ENCODE results near the gene NRXN3.

NRXN3 gene

GRCh38 chr14:79287976-79288375 is 1117.8 kb downstream of the NRXN3 start:
- in situ Hi-C loops (cut with MboI; ENCODE audit: low pct_unique_long_range_greater_than_20kb, low sequenced_read_pairs): no loop called here

GRCh38 chr14:79293482-79294177 is 1123.5 kb downstream of the NRXN3 start:
- DNase-seq: no peak
- in situ Hi-C loops (cut with MboI; ENCODE audit: low pct_unique_long_range_greater_than_20kb, low sequenced_read_pairs): no loop called here

More at GRCh38 chr14:79287976-79288375, 1117.8 kb downstream of the NRXN3 start:
- DNase-seq: no peak

- no peak for DNase-seq
- in situ Hi-C loops (cut with MboI; ENCODE audit: low pct_unique_long_range_greater_than_20kb, low sequenced_read_pairs): no loop called here
These were observed 1124.3 kb downstream of the NRXN3 start for GRCh38 chr14:79294499-79294898.

- in situ Hi-C loops (cut with MboI; ENCODE audit: low pct_unique_long_range_greater_than_20kb, low sequenced_read_pairs): no loop called here
- no peak for DNase-seq
These were observed 1125.2 kb downstream of the NRXN3 start for GRCh38 chr14:79295385-79295784.

DNA sequence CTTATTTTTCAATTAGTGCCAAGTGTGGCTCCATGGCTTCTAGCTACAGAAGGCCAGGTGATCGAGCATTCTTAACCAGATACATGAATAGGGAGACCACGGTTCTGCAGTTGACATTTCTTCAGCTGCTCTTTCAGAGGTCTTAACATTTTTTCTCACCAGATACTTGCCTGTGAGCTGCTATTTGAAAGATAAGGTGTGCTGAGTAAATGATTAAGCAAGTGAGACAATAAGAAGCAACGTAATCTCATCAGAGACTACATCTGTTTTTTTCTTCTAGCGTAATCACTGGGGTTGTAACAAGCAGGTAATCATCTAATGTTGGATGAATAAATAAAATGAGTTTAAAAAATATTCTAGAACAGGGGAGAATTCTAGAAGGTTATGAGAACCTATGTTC is 1128.2 kb downstream of the NRXN3 start:
- in situ Hi-C loops (cut with MboI; ENCODE audit: low pct_unique_long_range_greater_than_20kb, low sequenced_read_pairs): no loop called here
- DNase-seq: no peak

- DNase-seq: no peak
- in situ Hi-C loops (cut with MboI; ENCODE audit: low pct_unique_long_range_greater_than_20kb, low sequenced_read_pairs): no loop called here
These were observed 1129.0 kb downstream of the NRXN3 start for GRCh38 chr14:79299162-79299561.

- DNase-seq: no peak
- in situ Hi-C loops (cut with MboI; ENCODE audit: low pct_unique_long_range_greater_than_20kb, low sequenced_read_pairs): no loop called here
These were observed 1134.1 kb downstream of the NRXN3 start for GRCh38 chr14:79304279-79304678.

DNA sequence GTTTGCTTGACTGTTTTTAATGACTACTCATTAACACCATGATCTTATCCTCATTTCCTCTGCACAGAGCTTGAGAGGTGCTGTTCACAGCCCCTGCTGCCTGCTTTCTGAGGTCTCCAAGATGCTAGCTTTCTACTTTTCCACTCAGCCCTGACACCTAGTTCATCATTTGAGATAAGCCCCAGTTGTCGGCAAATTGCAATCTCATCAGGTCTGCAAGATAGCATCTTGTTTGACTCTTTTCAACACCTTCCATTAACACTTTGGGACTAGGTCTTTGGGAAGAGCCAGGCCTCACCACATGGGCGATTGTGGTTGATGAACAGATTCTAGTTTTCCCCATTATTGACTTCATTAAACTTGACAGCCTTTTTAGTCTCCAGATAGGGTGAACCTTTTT is 1136.4 kb downstream of the NRXN3 start:
- no peak for DNase-seq
- in situ Hi-C loops (cut with MboI; ENCODE audit: low pct_unique_long_range_greater_than_20kb, low sequenced_read_pairs): no loop called here

- DNase-seq: no peak
- in situ Hi-C loops (cut with MboI; ENCODE audit: low pct_unique_long_range_greater_than_20kb, low sequenced_read_pairs): no loop called here
These were observed 1148.2 kb downstream of the NRXN3 start for GRCh38 chr14:79318371-79318770.

DNA sequence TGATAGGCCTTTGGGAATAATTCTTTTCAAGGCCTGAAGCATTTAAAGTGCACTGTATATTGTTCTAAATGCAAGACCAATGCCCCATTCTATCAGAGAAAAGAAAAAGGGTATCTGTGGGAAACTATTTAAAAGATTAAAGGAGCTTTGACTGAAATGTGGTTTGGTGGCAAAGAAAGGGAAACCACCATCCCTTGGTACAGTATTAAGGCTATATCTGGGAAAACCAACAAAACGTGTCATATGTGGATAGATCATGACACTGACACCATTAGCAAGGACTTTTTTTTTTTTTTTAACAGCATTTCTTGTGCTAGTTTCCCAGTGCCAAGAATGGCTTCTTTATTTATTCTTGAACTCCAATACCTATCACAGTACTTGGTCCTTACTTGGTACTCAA is 1150.4 kb downstream of the NRXN3 start:
- DNase-seq: no peak
- in situ Hi-C loops (cut with MboI; ENCODE audit: low pct_unique_long_range_greater_than_20kb, low sequenced_read_pairs): no loop called here

GRCh38 chr14:79321070-79321469 is 1150.9 kb downstream of the NRXN3 start:
- in situ Hi-C loops (cut with MboI; ENCODE audit: low pct_unique_long_range_greater_than_20kb, low sequenced_read_pairs): no loop called here
- no peak for DNase-seq

DNA sequence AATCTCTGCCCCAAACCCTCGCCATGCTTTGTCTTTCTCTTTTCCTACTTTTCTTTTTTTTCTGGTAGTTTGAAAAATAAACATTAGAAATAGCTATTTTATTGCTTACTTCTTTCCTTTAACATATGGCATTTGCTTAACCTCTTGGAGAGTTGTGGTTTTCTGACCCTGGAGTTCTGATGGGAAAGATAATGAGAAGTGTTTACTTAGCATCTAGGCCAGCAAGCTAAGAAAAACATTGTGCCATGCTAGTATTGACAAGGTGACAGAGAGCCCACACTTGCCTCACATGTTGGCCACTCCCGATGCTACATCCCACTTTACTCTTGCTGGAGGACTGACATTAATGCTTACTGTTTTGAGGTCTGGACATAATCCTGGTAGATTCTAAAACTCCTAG is 1154.9 kb downstream of the NRXN3 start:
- in situ Hi-C loops (cut with MboI; ENCODE audit: low pct_unique_long_range_greater_than_20kb, low sequenced_read_pairs): no loop called here
- no peak for DNase-seq

DNA sequence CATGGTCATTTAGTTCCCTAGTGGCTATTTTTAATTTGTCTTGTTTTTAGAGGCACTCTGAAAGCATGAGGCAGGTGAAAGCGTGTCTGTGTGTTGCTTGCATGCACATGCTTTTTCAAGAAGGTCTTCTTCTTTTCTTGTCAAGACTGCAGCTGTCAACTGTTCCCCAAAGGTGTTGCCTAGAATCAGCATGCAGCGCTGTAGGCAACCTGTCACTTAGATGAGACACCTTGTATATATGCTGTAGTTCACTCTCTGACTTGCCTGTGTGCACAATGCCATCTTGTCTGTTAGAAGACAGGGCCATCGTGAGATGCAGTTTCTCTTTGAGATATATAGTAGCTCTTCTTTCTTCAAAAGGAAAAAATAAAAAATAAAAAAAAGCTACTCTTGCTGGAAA is 1155.4 kb downstream of the NRXN3 start:
- DNase-seq: no peak
- in situ Hi-C loops (cut with MboI; ENCODE audit: low pct_unique_long_range_greater_than_20kb, low sequenced_read_pairs): no loop called here

- DNase-seq: no peak
- in situ Hi-C loops (cut with MboI; ENCODE audit: low pct_unique_long_range_greater_than_20kb, low sequenced_read_pairs): no loop called here
These were observed 1158.7 kb downstream of the NRXN3 start for GRCh38 chr14:79328863-79329262.

- DNase-seq: no peak
- in situ Hi-C loops (cut with MboI; ENCODE audit: low pct_unique_long_range_greater_than_20kb, low sequenced_read_pairs): no loop called here
These were observed 1161.7 kb downstream of the NRXN3 start for GRCh38 chr14:79331830-79332229.

- in situ Hi-C loops (cut with MboI; ENCODE audit: low pct_unique_long_range_greater_than_20kb, low sequenced_read_pairs): no loop called here
These were observed 1162.5 kb downstream of the NRXN3 start for GRCh38 chr14:79332504-79333197.

DNA sequence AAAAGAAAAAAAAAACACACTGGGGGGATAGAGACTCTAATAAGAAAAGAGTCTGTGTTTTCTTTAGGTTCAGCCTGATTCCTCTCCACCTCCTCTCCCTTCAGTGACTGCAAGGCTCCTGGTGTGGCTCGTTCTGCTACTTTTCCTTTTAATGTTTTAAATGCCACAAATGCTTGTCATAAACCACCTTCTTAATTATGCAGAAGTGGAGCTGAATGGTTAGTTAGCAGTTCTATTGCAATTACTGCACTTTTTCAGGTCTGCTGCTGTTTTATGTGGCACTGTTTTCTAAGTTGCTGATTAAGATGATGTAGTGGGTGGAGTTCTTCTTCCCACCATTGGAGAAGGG is 1163.0 kb downstream of the NRXN3 start:
- no peak for DNase-seq
- in situ Hi-C loops (cut with MboI; ENCODE audit: low pct_unique_long_range_greater_than_20kb, low sequenced_read_pairs): no loop called here

More at GRCh38 chr14:79332504-79333197, 1162.5 kb downstream of the NRXN3 start:
- no peak for DNase-seq

DNA sequence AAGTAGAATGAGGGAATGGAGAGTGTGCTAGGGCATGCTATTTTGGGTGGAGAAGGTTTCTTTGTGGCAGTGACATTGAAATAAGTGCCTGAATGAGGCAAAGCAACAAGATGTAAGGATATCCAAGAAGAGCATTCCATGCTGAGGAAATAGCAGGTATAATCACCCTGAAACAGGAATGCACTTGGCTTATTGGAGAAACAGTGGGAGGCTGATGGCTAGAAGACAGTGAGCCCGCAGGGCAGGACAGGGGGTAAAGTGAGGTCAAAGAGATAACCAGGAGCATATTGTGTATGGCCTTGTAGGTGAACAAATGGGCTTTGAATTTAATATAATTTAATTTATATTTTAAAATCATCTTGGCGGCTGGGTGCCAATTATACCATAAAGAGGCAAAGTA is 1164.1 kb downstream of the NRXN3 start:
- no peak for DNase-seq
- in situ Hi-C loops (cut with MboI; ENCODE audit: low pct_unique_long_range_greater_than_20kb, low sequenced_read_pairs): no loop called here

DNA sequence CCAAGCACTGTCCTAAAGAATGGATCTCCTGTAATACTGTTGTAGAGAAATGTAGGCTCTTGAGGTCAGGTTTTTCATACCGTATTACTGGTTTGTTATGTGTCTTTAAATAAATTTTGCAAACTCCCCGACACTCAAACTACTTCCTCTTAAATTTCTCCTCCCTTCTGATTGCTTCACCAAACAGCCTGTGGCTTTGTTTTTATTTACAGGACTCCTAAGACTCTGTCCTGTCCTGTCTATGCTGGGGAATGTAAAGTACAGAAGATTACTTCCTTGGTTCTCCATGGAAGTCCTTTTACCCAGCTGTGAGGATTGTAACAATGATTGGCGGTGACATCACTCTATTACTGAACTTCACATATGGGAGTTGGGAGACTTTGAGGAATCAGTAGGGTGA is 1167.6 kb downstream of the NRXN3 start:
- DNase-seq: no peak
- in situ Hi-C loops (cut with MboI; ENCODE audit: low pct_unique_long_range_greater_than_20kb, low sequenced_read_pairs): no loop called here

- in situ Hi-C loops (cut with MboI; ENCODE audit: low pct_unique_long_range_greater_than_20kb, low sequenced_read_pairs): no loop called here
- DNase-seq: no peak
These were observed 1172.8 kb downstream of the NRXN3 start for GRCh38 chr14:79342942-79343341.

DNA sequence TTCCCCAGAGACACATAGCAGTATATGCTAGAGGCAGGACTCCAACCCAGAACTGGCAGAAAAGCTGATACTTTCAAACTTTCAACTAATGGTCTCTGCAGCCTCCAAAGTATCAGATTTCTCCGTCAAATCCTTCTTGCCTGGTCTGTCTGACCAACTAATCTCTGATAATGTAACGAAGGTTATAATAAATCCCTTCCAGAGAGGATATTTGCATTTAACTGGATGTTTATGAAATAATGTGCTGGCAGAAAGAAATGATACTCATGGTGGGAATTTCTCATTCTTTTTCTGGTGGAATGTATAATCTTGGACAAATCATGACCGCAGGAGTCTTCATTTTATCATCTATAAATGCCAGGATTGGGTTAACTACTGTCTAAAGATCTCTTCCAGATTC is 1180.8 kb downstream of the NRXN3 start:
- in situ Hi-C loops (cut with MboI; ENCODE audit: low pct_unique_long_range_greater_than_20kb, low sequenced_read_pairs): no loop called here
- no peak for DNase-seq
